HEK293T (cell line): ENCODE measurements around the gene NUCB1.

Experiments
- BHLHE40 ChIP-seq: fragments of 450-650 bp; IDR thresholded peaks from 2 replicates; pipeline ENCODE4 v1.6.1; 2016; ENCODE audit warnings: mild to moderate bottlenecking, moderate library complexity, borderline replicate concordance
- FOXA1 ChIP-seq: fragments of 450-650 bp; IDR thresholded peaks from 2 replicates; pipeline ENCODE4 v1.6.1; 2016; ENCODE audit warnings: mild to moderate bottlenecking
- FOXK2 ChIP-seq: fragments of 450-650 bp; IDR thresholded peaks from 2 replicates; pipeline ENCODE4 v1.6.1; 2016; ENCODE audit warnings: mild to moderate bottlenecking
- FOXM1 ChIP-seq: fragments of 450-650 bp; IDR thresholded peaks from 2 replicates; pipeline ENCODE4 v1.6.1; 2017; ENCODE audit warnings: mild to moderate bottlenecking, borderline replicate concordance
- LEF1 ChIP-seq: fragments of 450-650 bp; IDR thresholded peaks from 2 replicates; pipeline ENCODE4 v1.6.1; 2017; ENCODE audit warnings: mild to moderate bottlenecking, borderline replicate concordance
- PKNOX1 ChIP-seq: fragments of 450-650 bp; IDR thresholded peaks from 2 replicates; pipeline ENCODE4 v1.6.1; 2016
- SP1 ChIP-seq: fragments of 450-650 bp; IDR thresholded peaks from 2 replicates; pipeline ENCODE4 v1.6.1; 2017
- SUZ12 ChIP-seq: fragments of 450-650 bp; IDR thresholded peaks from 2 replicates; pipeline ENCODE4 v1.6.1; 2016; ENCODE audit warnings: mild to moderate bottlenecking
- TARDBP ChIP-seq: fragments of 450-650 bp; IDR thresholded peaks from 2 replicates; pipeline ENCODE4 v1.6.1; 2016
- ZNF384 ChIP-seq: fragments of 450-650 bp; IDR thresholded peaks from 2 replicates; pipeline ENCODE4 v1.6.1; 2016

GRCh38 chr19:48872884-48873475 is 27.1 kb upstream of the NUCB1 start:
- TF ChIP-seq FOXA1 (no peak), FOXM1 (no peak), ZNF384 (no peak), BHLHE40 (no peak), SUZ12 (no peak), PKNOX1 (no peak), FOXK2 (no peak; the same call in 1 of the 2 replicates), SP1 (no peak), LEF1 (no peak), TARDBP (no peak)
